Astrocyte (in vitro differentiated cells and primary cell): ENCODE measurements around the gene MEIS3.

Source experiments
- CTCF ChIP-seq: IDR thresholded peaks from 2 replicates; pipeline ENCODE4 v1.5.1; 2011; ENCODE audit warnings: low read depth, mild to moderate bottlenecking, inconsistent platforms, low read length, moderate library complexity; ENCODE audit not compliant: insufficient read depth
- EZH2 ChIP-seq: IDR thresholded peaks from 2 replicates; pipeline ENCODE4 v1.6.1; 2012; ENCODE audit warnings: mild to moderate bottlenecking, low read length, inconsistent platforms; ENCODE audit not compliant: insufficient read depth

- no peak for TF ChIP-seq EZH2
- TF ChIP-seq CTCF, result no peak
Observed at GRCh38 chr19:47438793-47439220, 19.5 kb upstream of the MEIS3 start.
